Heart right ventricle (tissue), 16 donors: ENCODE results near the gene EIF4EBP3. TPM values are rescaled to one million over a fixed set of nuclear protein-coding genes. Genes with fewer than 3 reads are reported as not detected.

Experiments
- ATAC-seq, 8 donors: fragments of 200-7000 bp; cut with Tn5 transposase; one replicate each; pipeline ENCODE4 v1.9.1; 2020; ENCODE audit warnings: mild to moderate bottlenecking in 8 of 8, moderate library complexity in 8 of 8, moderate number of reproducible peaks in 1 of 8
- DNase-seq, 2 donors: peaks; one replicate each; pipeline ENCODE4 v3.0.0-alpha.2; 2020
- H3K27ac ChIP-seq, 10 donors: fragments of 200-600 bp; sonication (generic) in 2 of 10; one replicate each; pipeline versions ENCODE4 v1.5.0 to v1.8.0; 2020 to 2022; ENCODE audit warnings: mild to moderate bottlenecking in 3 of 10
- H3K27me3 ChIP-seq, 7 donors: fragments of 200-600 bp; one replicate each; pipeline ENCODE4 v1.8.0; 2021 to 2022; ENCODE audit warnings: mild to moderate bottlenecking in 2 of 7
- H3K36me3 ChIP-seq, 9 donors: fragments of 200-600 bp; sonication (generic) in 1 of 9; one replicate each; pipeline versions ENCODE4 v1.5.0 to v1.8.0; 2020 to 2022; ENCODE audit warnings: mild to moderate bottlenecking in 2 of 9
- H3K4me1 ChIP-seq, 9 donors: fragments of 200-600 bp; sonication (generic) in 1 of 9; one replicate each; pipeline versions ENCODE4 v1.5.0 to v1.8.0; 2020 to 2022; ENCODE audit warnings: mild to moderate bottlenecking in 4 of 9
- H3K4me3 ChIP-seq, 10 donors: fragments of 200-600 bp; sonication (generic) in 2 of 10; one replicate each; pipeline versions ENCODE4 v1.5.0 to v1.8.0; 2020 to 2022; ENCODE audit warnings: mild to moderate bottlenecking in 7 of 10, moderate library complexity in 2 of 10
- H3K9me3 ChIP-seq, 11 donors: fragments of 200-600 bp in 10 of 11; sonication (generic) in 2 of 11; one replicate each; pipeline versions ENCODE4 v1.5.0 to v1.8.0; 2013 to 2022; ENCODE audit warnings: mild to moderate bottlenecking in 2 of 11, control low read depth in 1 of 11, moderate library complexity in 1 of 11
- CTCF ChIP-seq, 9 donors: fragments of 200-600 bp; sonication (generic) in 2 of 9; IDR thresholded peaks; one replicate each; pipeline versions ENCODE4 v1.5.0 to v1.8.0; 2021 to 2022; ENCODE audit warnings: antibody characterized with exemption in 9 of 9, mild to moderate bottlenecking in 5 of 9, moderate library complexity in 1 of 9
- WGBS, 2 donors: extraction: QIAGEN DNeasy Blood & Tissue Kit; methylation state at CpG; one replicate each; pipeline ENCODE4 v1.1.7; 2013; ENCODE audit warnings: inconsistent platforms in 1 of 2; 5-methylcytosine and 5-hydroxymethylcytosine counted together
- intact Hi-C, 10 donors: fragments of 100-400 bp; cut with DNase I; formaldehyde crosslinking; loops; one replicate each; pipeline versions ENCODE4 v1.11.1 to v1.14.2; 2022
- polyA plus RNA-seq, 2 donors: library from polyadenylated mRNA; stranded (reverse); fragments of 200-250 nt; gene quantifications; one replicate each; pipeline ENCODE4 v1.2.3, GENCODE V29; 2013
- total RNA-seq, 10 donors: library from RNA; stranded (reverse); fragmentation: NEBNext Ultra II Directional in 3 of 10; extraction: Animal tissue kit (Norgen Biotek cat#: 25700) in 3 of 10; gene quantifications; one replicate each; pipeline versions ENCODE4 v1.2.1 to v1.2.4, GENCODE V29; 2021 to 2023
- donor health status: Arrhythmogenic right ventricular cardiomyopathy.
- donor health status: ischemic (EF 13 %, LVEDD 7.1; RV severe dilation, severe dysfunction).
- donor health status: healthy with polysubstance abuse.
- donor health status: DM: no; HTN: yes; CAD: no.
- donor health status: DM: no; HTN: no; CAD: no.
- donor health status: ischemic (EF 25% LVEDD 6.9; RV normal size, moderate dysfunction).
- donor health status: ischemic (EF 25% LVEDD 5.7; RV mildly dilated, moderate dysfunction).
- donor health status: healthy.
- donor health status: DM: yes; HTN: yes; CAD: no.
- donor health status: Ischemic cardiomyopathy.
- donor health status: ischemic (EF 35%, LVEDD 5.7; RV mildly dilated, moderate dysfunction).
- donor health status: nonischemic (EF 11% LVEDD 7.7; RV severe dilation, severe dysfunction).
- donor health status: DM: yes; HTN: yes; CAD: no.
- donor health status: PGD.
- donor health status: ischemic (EF 29% LVEDD 5.4; RV normal size, mild dysfunction).
- donor health status: nonischemic (EF 23%, LVEDD 6.1; RV moderate dilation, normal function).

The EIF4EBP3 gene
- total and polyA plus RNA-seq, 12 donors = 9.2 to 46.1 (median 21.5) TPM

- peaks cover 7 to 79% (median 60%) of the 10 kb centered on the region in 9 donors for H3K4me1 ChIP-seq
- H3K27ac ChIP-seq = peak overlapping the region; percentile 30 to 91 (median 78)
- intact Hi-C loops = loop anchor here in 6 of 10 donors (5.0 to 10.0 kb wide), 3 partner anchors 63 to 68 kb away; partner anchors contain the start of genes TMCO6 (in 5 of the 6) and CD14 (in 3 of the 6)
- DNase-seq = no peak
- TF ChIP-seq CTCF (IDR thresholded peaks at IDR 0.05) = no peak
- no peaks in the 10 kb centered on the region for H3K27me3 ChIP-seq
- H3K36me3 ChIP-seq = peaks cover 0 to 39% (median 19%) of the 10 kb centered on the region in 9 donors
- no peak for ATAC-seq
- peak overlapping the region in 2 of 10 donors; percentile 1 to 3 for H3K4me3 ChIP-seq
- 27 to 59% methylated on average over 4 of the region's 4 CpGs for WGBS, 2 donors
- no peaks in the 10 kb centered on the region for H3K9me3 ChIP-seq
Observed at GRCh38 chr5:140569197-140569596, 21.7 kb downstream of the EIF4EBP3 start.

GRCh38 chr5:140570058-140570457 lies 22.6 kb downstream of the EIF4EBP3 start:
- Histone ChIP-seq H3K9me3 (no peaks in the 10 kb centered on the region), H3K36me3 (peaks cover 0 to 39% (median 19%) of the 10 kb centered on the region in 9 donors), H3K27ac (peak overlapping the region in 9 of 10 donors; percentile 56 to 91 (median 78)), H3K27me3 (no peaks in the 10 kb centered on the region), H3K4me3 (no peak overlapping the region), H3K4me1 (peaks cover 7 to 85% (median 60%) of the 10 kb centered on the region in 9 donors)
- DNase-seq = no peak
- peak in 1 of 8 donors; percentile 15 for ATAC-seq
- WGBS, 2 donors = 87 to 90% methylated on average over 4 of the region's 4 CpGs
- no peak for TF ChIP-seq CTCF (IDR thresholded peaks at IDR 0.05)
- intact Hi-C loops = loop anchor here in 1 of 10 donors (5.0 kb wide), 1 partner anchor 57 kb away; no protein-coding TSS in a partner anchor

- no peak overlapping the region for H3K4me3 ChIP-seq
- H3K4me1 ChIP-seq = peaks cover 5 to 80% (median 56%) of the 10 kb centered on the region in 9 donors
- no peaks in the 10 kb centered on the region for H3K9me3 ChIP-seq
- H3K27ac ChIP-seq = peak overlapping the region in 9 of 10 donors; percentile 43 to 91 (median 78)
- ATAC-seq (no peak), DNase-seq (no peak)
- 92 to 96% methylated on average over 1 of the region's 1 CpG for WGBS, 2 donors
- peaks cover 0 to 39% (median 19%) of the 10 kb centered on the region in 9 donors for H3K36me3 ChIP-seq
- intact Hi-C loops = loop anchor here in 1 of 10 donors (5.0 kb wide), 1 partner anchor 57 kb away; no protein-coding TSS in a partner anchor
- TF ChIP-seq CTCF (IDR thresholded peaks at IDR 0.05) = no peak
- no peaks in the 10 kb centered on the region for H3K27me3 ChIP-seq
Observed at GRCh38 chr5:140570488-140570887, 23.0 kb downstream of the EIF4EBP3 start.

- no peak overlapping the region for H3K4me3 ChIP-seq
- H3K27ac ChIP-seq = peak overlapping the region in 9 of 10 donors; percentile 43 to 91 (median 77)
- H3K36me3 ChIP-seq = peaks cover 0 to 35% (median 19%) of the 10 kb centered on the region in 9 donors
- peak; percentile 54 to 62 for DNase-seq
- peaks cover 0 to 74% (median 50%) of the 10 kb centered on the region in 9 donors for H3K4me1 ChIP-seq
- 40 to 42% methylated on average over 5 of the region's 5 CpGs for WGBS, 2 donors
- no peak for TF ChIP-seq CTCF (IDR thresholded peaks at IDR 0.05)
- intact Hi-C loops = loop anchor here in 1 of 10 donors (5.0 kb wide), 1 partner anchor 56 kb away; no protein-coding TSS in a partner anchor
- no peaks in the 10 kb centered on the region for H3K27me3 ChIP-seq
- no peaks in the 10 kb centered on the region for H3K9me3 ChIP-seq
- peak in 7 of 8 donors; percentile 16 to 65 (median 50) for ATAC-seq
Observed at GRCh38 chr5:140571105-140571504, 23.6 kb downstream of the EIF4EBP3 start.
